Measurements from ENCODE around the gene KLHL17.

DNA sequence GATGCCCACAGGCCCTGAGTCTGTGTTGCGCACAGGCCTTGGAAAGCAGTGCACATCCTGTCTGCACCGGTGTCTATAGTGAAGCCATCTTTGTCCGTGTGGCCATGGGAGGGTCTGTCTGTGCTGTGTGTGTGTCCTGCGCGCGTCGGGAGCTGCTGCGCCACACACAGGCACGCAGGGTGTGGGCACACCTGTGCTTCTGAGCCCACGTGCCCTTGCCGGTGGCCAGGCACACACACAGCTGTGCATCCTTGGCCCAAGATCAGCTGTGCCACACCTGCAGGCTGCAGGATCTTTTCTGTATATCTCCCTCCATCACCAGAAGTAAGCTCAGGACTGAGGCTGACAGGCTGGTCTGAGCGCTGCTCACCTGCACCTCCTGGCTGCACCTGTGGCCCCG, 39.9 kb upstream of the KLHL17 start:
- TF ChIP-seq, protein P1, sequence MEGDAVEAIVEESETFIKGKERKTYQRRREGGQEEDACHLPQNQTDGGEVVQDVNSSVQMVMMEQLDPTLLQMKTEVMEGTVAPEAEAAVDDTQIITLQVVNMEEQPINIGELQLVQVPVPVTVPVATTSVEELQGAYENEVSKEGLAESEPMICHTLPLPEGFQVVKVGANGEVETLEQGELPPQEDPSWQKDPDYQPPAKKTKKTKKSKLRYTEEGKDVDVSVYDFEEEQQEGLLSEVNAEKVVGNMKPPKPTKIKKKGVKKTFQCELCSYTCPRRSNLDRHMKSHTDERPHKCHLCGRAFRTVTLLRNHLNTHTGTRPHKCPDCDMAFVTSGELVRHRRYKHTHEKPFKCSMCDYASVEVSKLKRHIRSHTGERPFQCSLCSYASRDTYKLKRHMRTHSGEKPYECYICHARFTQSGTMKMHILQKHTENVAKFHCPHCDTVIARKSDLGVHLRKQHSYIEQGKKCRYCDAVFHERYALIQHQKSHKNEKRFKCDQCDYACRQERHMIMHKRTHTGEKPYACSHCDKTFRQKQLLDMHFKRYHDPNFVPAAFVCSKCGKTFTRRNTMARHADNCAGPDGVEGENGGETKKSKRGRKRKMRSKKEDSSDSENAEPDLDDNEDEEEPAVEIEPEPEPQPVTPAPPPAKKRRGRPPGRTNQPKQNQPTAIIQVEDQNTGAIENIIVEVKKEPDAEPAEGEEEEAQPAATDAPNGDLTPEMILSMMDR (IDR thresholded peaks at IDR 0.05): no peak
- TF ChIP-seq POLR2A (IDR thresholded peaks at IDR 0.05): no peak
